Activated B cell treated with CpG ODN at 0.5 μM for 24 hours (primary cell): ENCODE measurements around the gene TBC1D14. TPM values are rescaled to one million over a fixed set of nuclear protein-coding genes. Genes with fewer than 3 reads are reported as not detected.

Experiments used
- ATAC-seq: fragments of 200-7000 bp; cut with Tn5 transposase; one replicate; pipeline ENCODE4 v1.10.0; 2021; ENCODE audit warnings: low read depth, mild to moderate bottlenecking, moderate library complexity
- CTCF ChIA-PET: fragments of 350-600 bp; sonication (Branson Sonifier 250); formaldehyde crosslinking; loops from one replicate; lab custom pipeline; 2021; ENCODE audit warnings: antibody characterized with exemption; lab: Charles Lee
- POLR2A ChIA-PET: fragments of 350-600 bp; sonication (Branson Sonifier 250); formaldehyde crosslinking; loops from one replicate; lab custom pipeline; 2021; ENCODE audit warnings: antibody characterized with exemption; lab: Charles Lee
- DNase-seq: peaks from one replicate; pipeline ENCODE4 v3.0.0; 2022
- H3K27ac Mint-ChIP-seq: one replicate; pipeline ENCODE4 v1.8.0; 2020; ENCODE audit warnings: mixed read lengths
- H3K27me3 Mint-ChIP-seq: one replicate; pipeline ENCODE4 v1.8.0; 2021; ENCODE audit warnings: mixed read lengths
- H3K36me3 Mint-ChIP-seq: one replicate; pipeline ENCODE4 v1.8.0; 2021; ENCODE audit warnings: low read depth, mixed read lengths
- H3K4me1 Mint-ChIP-seq: one replicate; pipeline ENCODE4 v1.8.0; 2021; ENCODE audit warnings: mixed read lengths
- H3K4me3 Mint-ChIP-seq: one replicate; pipeline ENCODE4 v1.8.0; 2020; ENCODE audit warnings: mild to moderate bottlenecking, mixed read lengths
- H3K9me3 Mint-ChIP-seq: one replicate; pipeline ENCODE4 v1.8.0; 2020; ENCODE audit warnings: mixed read lengths
- CTCF ChIP-seq: fragments of 200-600 bp; IDR thresholded peaks from one replicate; pipeline ENCODE4 v1.8.0; 2022; ENCODE audit warnings: antibody characterized with exemption, mild to moderate bottlenecking
- intact Hi-C: fragments of 100-400 bp; cut with micrococcal nuclease; formaldehyde crosslinking; loops from one replicate; pipeline ENCODE4 v1.15.1; 2024
- total RNA-seq: library from RNA; stranded (reverse); gene quantifications from 2 replicates; pipeline ENCODE4 v1.2.3, GENCODE V29; 2022

Gene TBC1D14
- total RNA-seq, 1 donor from 2014 or later = 35.1 TPM

- peaks cover 80% of the 10 kb centered on the region for H3K4me1 Mint-ChIP-seq
- no peak for ATAC-seq
- peak overlapping the region; percentile 80 for H3K27ac Mint-ChIP-seq
- ChIA-PET CTCF (interaction anchor here (1.8 to 2.5 kb wide), 2 partner anchors 13 to 78 kb away, joined by 7 to 8 read pairs; partner anchors contain the start of gene TBC1D14), POLR2A (interaction anchor here (1.5 to 3.3 kb wide), 8 partner anchors 13 to 347 kb away, joined by 4 to 56 read pairs (median 10); partner anchors contain the start of genes GRPEL1, MRFAP1 and TBC1D14)
- intact Hi-C loops = loop anchor here (1.0 to 2.0 kb wide), 11 partner anchors 13 to 347 kb away; partner anchors contain the start of genes BLOC1S4, GRPEL1, MRFAP1 and MRFAP1L1
- peak overlapping the region; percentile 84 for H3K4me3 Mint-ChIP-seq
- DNase-seq = no peak
- H3K9me3 Mint-ChIP-seq = no peaks in the 10 kb centered on the region
- TF ChIP-seq CTCF = no peak
- peaks cover 7% of the 10 kb centered on the region for H3K36me3 Mint-ChIP-seq
- H3K27me3 Mint-ChIP-seq = no peaks in the 10 kb centered on the region
Measured at GRCh38 chr4:6987588-6987961, 77.9 kb downstream of the TBC1D14 start.

- CTCF ChIA-PET = interaction anchor here (1.8 to 2.5 kb wide), 2 partner anchors 14 to 79 kb away, joined by 7 to 8 read pairs; partner anchors contain the start of gene TBC1D14
- POLR2A ChIA-PET = interaction anchor here (1.5 to 3.3 kb wide), 8 partner anchors 14 to 348 kb away, joined by 4 to 56 read pairs (median 10); partner anchors contain the start of genes GRPEL1, MRFAP1 and TBC1D14
- H3K4me3 Mint-ChIP-seq = peak overlapping the region; percentile 84
- no peaks in the 10 kb centered on the region for H3K27me3 Mint-ChIP-seq
- H3K27ac Mint-ChIP-seq = peak overlapping the region; percentile 80
- peaks cover 9% of the 10 kb centered on the region for H3K36me3 Mint-ChIP-seq
- peaks cover 85% of the 10 kb centered on the region for H3K4me1 Mint-ChIP-seq
- DNase-seq = no peak
- H3K9me3 Mint-ChIP-seq = no peaks in the 10 kb centered on the region
- intact Hi-C loops = no loop called here
- no peak for TF ChIP-seq CTCF
- ATAC-seq = no peak
Measured at GRCh38 chr4:6988016-6988715, 78.5 kb downstream of the TBC1D14 start.

GRCh38 chr4:6989331-6989923 lies 79.8 kb downstream of the TBC1D14 start:
- ChIA-PET CTCF (interaction anchor here (1.3 kb wide), 1 partner anchor 81 kb away, joined by 3 read pairs; no protein-coding TSS in a partner anchor), POLR2A (interaction anchor here (1.1 kb wide), 1 partner anchor 54 kb away, joined by 3 read pairs; the partner anchor contains the start of gene TADA2B)
- DNase-seq = no peak
- H3K36me3 Mint-ChIP-seq = peaks cover 15% of the 10 kb centered on the region
- TF ChIP-seq CTCF = no peak
- no peak for ATAC-seq
- H3K4me3 Mint-ChIP-seq = peak overlapping the region; percentile 84
- H3K4me1 Mint-ChIP-seq = peaks cover 77% of the 10 kb centered on the region
- no peaks in the 10 kb centered on the region for H3K27me3 Mint-ChIP-seq
- no peaks in the 10 kb centered on the region for H3K9me3 Mint-ChIP-seq
- H3K27ac Mint-ChIP-seq = no peak overlapping the region
- intact Hi-C loops = no loop called here

GRCh38 chr4:6990661-6991060 lies 81.0 kb downstream of the TBC1D14 start:
- ChIA-PET POLR2A (no interaction called here), CTCF (no interaction called here)
- H3K27ac Mint-ChIP-seq = no peak overlapping the region
- DNase-seq = no peak
- no peak for ATAC-seq
- intact Hi-C loops = no loop called here
- TF ChIP-seq CTCF = no peak
- peaks cover 68% of the 10 kb centered on the region for H3K4me1 Mint-ChIP-seq
- peaks cover 24% of the 10 kb centered on the region for H3K36me3 Mint-ChIP-seq
- H3K9me3 Mint-ChIP-seq = no peaks in the 10 kb centered on the region
- no peak overlapping the region for H3K4me3 Mint-ChIP-seq
- H3K27me3 Mint-ChIP-seq = no peaks in the 10 kb centered on the region

- ATAC-seq = no peak
- intact Hi-C loops = no loop called here
- H3K4me3 Mint-ChIP-seq = no peak overlapping the region
Measured at GRCh38 chr4:6991249-6991648, 81.6 kb downstream of the TBC1D14 start.

More at GRCh38 chr4:6991249-6991648, 81.6 kb downstream of the TBC1D14 start:
- Mint-ChIP-seq H3K36me3 (peaks cover 26% of the 10 kb centered on the region), H3K9me3 (no peaks in the 10 kb centered on the region), H3K27ac (peak overlapping the region; percentile 64), H3K4me1 (peaks cover 62% of the 10 kb centered on the region), H3K27me3 (no peaks in the 10 kb centered on the region)
- TF ChIP-seq CTCF = no peak
- ChIA-PET CTCF (interaction anchor here (1.6 kb wide), 1 partner anchor 79 kb away, joined by 4 read pairs; no protein-coding TSS in a partner anchor), POLR2A (interaction anchor here (1.0 to 2.1 kb wide), 2 partner anchors 52 to 77 kb away, joined by 5 to 9 read pairs; partner anchors contain the start of genes GRPEL1 and TADA2B)
- DNase-seq = no peak
